HEK293T (cell line): ENCODE measurements around the gene OTOA.

Source experiments
- CTCF ChIA-PET: fragments of 350-600 bp; formaldehyde crosslinking; extraction: SDS; loops from one replicate; lab custom pipeline; 2021; ENCODE audit warnings: antibody characterized with exemption, inconsistent platforms; lab: Yijun Ruan, JAX
- POLR2A ChIA-PET: fragments of 350-600 bp; formaldehyde crosslinking; extraction: SDS; loops from one replicate; lab custom pipeline; 2020; ENCODE audit warnings: antibody characterized with exemption, inconsistent platforms; lab: Yijun Ruan, JAX
- DNase-seq: peaks from one replicate; pipeline ENCODE4 v3.0.0; 2012; ENCODE audit warnings: mixed read lengths; ENCODE audit errors: extremely low spot score
- ARNT ChIP-seq: fragments of 450-650 bp; IDR thresholded peaks from 2 replicates; pipeline ENCODE4 v1.6.1; 2017; ENCODE audit warnings: mild to moderate bottlenecking
- BHLHE40 ChIP-seq: fragments of 450-650 bp; IDR thresholded peaks from 2 replicates; pipeline ENCODE4 v1.6.1; 2016; ENCODE audit warnings: mild to moderate bottlenecking, moderate library complexity, borderline replicate concordance
- CTBP1 ChIP-seq: fragments of 450-650 bp; IDR thresholded peaks from 2 replicates; pipeline ENCODE4 v1.6.1; 2016; ENCODE audit warnings: borderline replicate concordance
- ELF4 ChIP-seq: fragments of 450-650 bp; IDR thresholded peaks from 2 replicates; pipeline ENCODE4 v1.6.1; 2017; ENCODE audit warnings: antibody characterized with exemption
- FOXA1 ChIP-seq: fragments of 450-650 bp; IDR thresholded peaks from 2 replicates; pipeline ENCODE4 v1.6.1; 2016; ENCODE audit warnings: mild to moderate bottlenecking
- FOXK2 ChIP-seq: fragments of 450-650 bp; IDR thresholded peaks from 2 replicates; pipeline ENCODE4 v1.6.1; 2016; ENCODE audit warnings: mild to moderate bottlenecking
- FOXM1 ChIP-seq: fragments of 450-650 bp; IDR thresholded peaks from 2 replicates; pipeline ENCODE4 v1.6.1; 2017; ENCODE audit warnings: mild to moderate bottlenecking, borderline replicate concordance
- HDGF ChIP-seq: fragments of 450-650 bp; IDR thresholded peaks from 2 replicates; pipeline ENCODE4 v1.6.1; 2017; ENCODE audit warnings: antibody characterized with exemption, borderline replicate concordance
- L3MBTL2 ChIP-seq: fragments of 450-650 bp; conservative IDR thresholded peaks from 2 replicates; pipeline ENCODE4 v1.6.1; 2016; ENCODE audit warnings: mild to moderate bottlenecking
- LEF1 ChIP-seq: fragments of 450-650 bp; IDR thresholded peaks from 2 replicates; pipeline ENCODE4 v1.6.1; 2017; ENCODE audit warnings: mild to moderate bottlenecking, borderline replicate concordance
- NFRKB ChIP-seq: fragments of 450-650 bp; IDR thresholded peaks from 2 replicates; pipeline ENCODE4 v1.6.1; 2016; ENCODE audit warnings: mild to moderate bottlenecking, moderate library complexity
- PKNOX1 ChIP-seq: fragments of 450-650 bp; IDR thresholded peaks from 2 replicates; pipeline ENCODE4 v1.6.1; 2016
- SP1 ChIP-seq: fragments of 450-650 bp; IDR thresholded peaks from 2 replicates; pipeline ENCODE4 v1.6.1; 2017
- SUZ12 ChIP-seq: fragments of 450-650 bp; IDR thresholded peaks from 2 replicates; pipeline ENCODE4 v1.6.1; 2016; ENCODE audit warnings: mild to moderate bottlenecking
- TARDBP ChIP-seq: fragments of 450-650 bp; IDR thresholded peaks from 2 replicates; pipeline ENCODE4 v1.6.1; 2016
- ZNF384 ChIP-seq: fragments of 450-650 bp; IDR thresholded peaks from 2 replicates; pipeline ENCODE4 v1.6.1; 2016

Gene OTOA

GRCh38 chr16:21663889-21664647 lies at the start of gene OTOA:
Gene OTOA, plus strand, starts transcription at chr16:21663968. Its CDS starts 14,547 bp downstream, at chr16:21678515.
- DNase-seq, result no peak
- POLR2A ChIA-PET, result no interaction called here
- TF ChIP-seq L3MBTL2 (no peak), FOXK2 (no peak), TARDBP (no peak), ZNF384 (no peak), PKNOX1 (no peak), ELF4 (no peak), SP1 (no peak), FOXA1 (no peak), HDGF (no peak), LEF1 (no peak), SUZ12 (no peak), ARNT (no peak), CTBP1 (no peak), FOXM1 (no peak), NFRKB (no peak), BHLHE40 (no peak)
- CTCF ChIA-PET, result no interaction called here

GRCh38 chr16:21614896-21615295 lies 48.9 kb upstream of the OTOA start:
- TF ChIP-seq NFRKB (no peak), PKNOX1 (peak; percentile 58; the same call in 1 of the 2 replicates)
- no peak for DNase-seq
- ChIA-PET POLR2A (no interaction called here), CTCF (no interaction called here)

- ChIA-PET POLR2A (no interaction called here), CTCF (no interaction called here)
- DNase-seq, result no peak
- TF ChIP-seq BHLHE40, result no peak
- no peak for TF ChIP-seq HDGF
These were observed 46.2 kb upstream of the OTOA start for GRCh38 chr16:21617607-21618006.

GRCh38 chr16:21618281-21618680 lies 45.5 kb upstream of the OTOA start:
- CTCF ChIA-PET, result no interaction called here
- POLR2A ChIA-PET, result no interaction called here
- no peak for DNase-seq
- no peak for TF ChIP-seq LEF1
- no peak for TF ChIP-seq ELF4
- no peak for TF ChIP-seq PKNOX1
- TF ChIP-seq ARNT, result no peak
- no peak for TF ChIP-seq CTBP1

- no peak for TF ChIP-seq FOXM1
- no peak for TF ChIP-seq L3MBTL2
- no peak for TF ChIP-seq CTBP1
- no peak for TF ChIP-seq PKNOX1
- no peak for TF ChIP-seq LEF1
- no peak for TF ChIP-seq ZNF384
- no peak for TF ChIP-seq SUZ12
- TF ChIP-seq NFRKB, result no peak
- ChIA-PET POLR2A (no interaction called here), CTCF (no interaction called here)
- DNase-seq, result no peak
These were observed 43.9 kb upstream of the OTOA start for GRCh38 chr16:21619765-21620425.

- POLR2A ChIA-PET, result no interaction called here
- no peak for DNase-seq
- TF ChIP-seq NFRKB, result no peak
- TF ChIP-seq FOXA1, result no peak
- TF ChIP-seq HDGF, result no peak
- no peak for TF ChIP-seq ZNF384
- TF ChIP-seq SUZ12, result no peak
- no peak for TF ChIP-seq TARDBP
- no peak for TF ChIP-seq L3MBTL2
- TF ChIP-seq LEF1, result no peak
- no peak for TF ChIP-seq ARNT
- TF ChIP-seq BHLHE40, result no peak
- no peak for TF ChIP-seq CTBP1
- no peak for TF ChIP-seq PKNOX1
- no peak for TF ChIP-seq FOXK2
- TF ChIP-seq ELF4, result no peak
- no peak for TF ChIP-seq FOXM1
- CTCF ChIA-PET, result no interaction called here
These were observed 43.2 kb upstream of the OTOA start for GRCh38 chr16:21620592-21620991.
